ELF-1 (cell line): ENCODE measurements around the gene GALNT2.

Source experiments
- DNase-seq: peaks from one replicate; pipeline ENCODE4 v3.0.0-alpha.2; 2016; ENCODE audit warnings: low read depth, low spot score

The GALNT2 gene

DNA sequence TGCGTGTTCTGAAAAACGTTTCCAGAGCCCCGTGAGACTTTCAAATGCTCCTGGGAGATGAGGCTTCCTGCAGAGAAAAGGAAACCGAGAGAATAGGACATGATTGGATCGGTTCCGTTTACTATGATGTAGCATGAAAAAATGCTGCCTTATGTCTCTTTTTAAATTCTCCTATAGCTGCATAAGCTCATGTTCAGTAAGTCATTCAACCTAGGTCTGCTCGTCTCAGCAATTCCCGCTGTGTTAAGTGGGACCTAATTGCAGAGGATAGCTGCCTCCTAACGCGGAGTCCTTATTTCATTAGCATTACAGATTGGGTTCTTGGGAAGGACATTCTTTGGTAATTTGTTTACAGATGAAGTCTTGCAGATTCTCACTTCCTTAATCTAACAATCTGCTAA is 165.3 kb downstream of the GALNT2 start:
- no peak for DNase-seq

DNA sequence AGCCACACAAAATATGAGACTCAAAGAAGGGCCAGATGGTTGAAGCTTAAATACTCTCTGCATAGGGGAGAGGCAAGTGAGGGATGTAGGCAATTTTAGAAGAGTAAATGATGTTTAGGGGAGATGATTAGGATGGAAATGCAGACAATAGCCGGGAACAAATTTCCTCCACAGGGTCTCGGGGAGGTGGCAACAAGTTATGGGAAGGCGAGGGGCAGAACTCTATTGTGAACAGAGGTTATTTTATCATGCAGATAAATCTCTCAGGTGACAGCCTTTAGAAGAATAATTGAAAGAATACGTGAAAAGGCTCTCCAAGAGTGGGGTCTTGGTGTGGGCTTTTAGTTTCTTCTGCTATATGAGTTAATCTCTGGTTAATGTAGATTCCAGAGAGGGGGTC is 166.7 kb downstream of the GALNT2 start:
- DNase-seq: no peak

DNA sequence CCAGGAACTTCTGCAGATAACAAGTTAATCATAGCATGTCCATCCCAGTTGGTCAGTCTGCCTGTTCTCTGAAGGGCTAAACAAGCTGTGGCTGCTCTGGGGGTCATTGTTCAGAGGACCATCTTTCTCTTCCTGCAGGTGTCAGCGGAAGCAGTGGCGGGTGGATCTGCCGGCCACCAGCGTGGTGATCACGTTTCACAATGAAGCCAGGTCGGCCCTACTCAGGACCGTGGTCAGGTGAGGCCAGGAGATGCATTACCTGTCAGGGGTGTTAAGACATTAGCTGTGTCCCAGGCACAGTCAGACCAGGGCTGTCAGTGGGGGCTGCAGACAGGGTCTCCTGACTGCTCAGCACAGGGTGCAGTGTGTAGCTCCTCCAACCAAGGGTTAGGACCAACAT is 168.8 kb downstream of the GALNT2 start:
- DNase-seq: no peak

DNA sequence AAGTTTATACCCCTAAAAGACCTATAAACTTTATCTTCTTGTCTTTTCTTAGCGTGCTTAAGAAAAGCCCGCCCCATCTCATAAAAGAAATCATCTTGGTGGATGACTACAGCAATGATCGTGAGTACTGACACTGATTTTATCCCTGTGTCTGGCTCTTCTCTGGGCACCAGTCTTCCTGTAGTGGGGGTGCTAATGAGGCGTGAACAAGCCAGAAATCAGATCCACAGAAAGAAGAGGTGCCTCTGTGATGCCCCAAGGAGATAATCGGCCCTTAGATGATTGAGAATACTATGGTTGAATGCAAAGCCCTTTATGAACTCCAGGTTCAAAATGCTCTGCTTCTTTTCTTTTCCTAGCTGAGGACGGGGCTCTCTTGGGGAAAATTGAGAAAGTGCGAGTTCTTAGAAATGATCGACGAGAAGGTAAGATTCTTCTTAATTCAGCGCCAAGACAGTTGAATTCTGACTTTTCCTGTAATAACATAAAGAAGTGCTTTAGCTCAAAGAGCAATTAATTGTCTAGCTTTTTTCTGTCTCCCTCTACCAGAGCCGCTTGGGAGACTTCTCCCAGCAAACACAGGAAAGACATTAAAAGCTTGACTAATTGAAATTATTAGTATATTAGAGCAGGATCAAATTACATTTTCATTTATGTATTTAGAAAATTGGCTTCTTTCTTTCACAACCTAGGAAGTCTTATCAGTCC is 169.4 kb downstream of the GALNT2 start:
- DNase-seq: no peak

DNA sequence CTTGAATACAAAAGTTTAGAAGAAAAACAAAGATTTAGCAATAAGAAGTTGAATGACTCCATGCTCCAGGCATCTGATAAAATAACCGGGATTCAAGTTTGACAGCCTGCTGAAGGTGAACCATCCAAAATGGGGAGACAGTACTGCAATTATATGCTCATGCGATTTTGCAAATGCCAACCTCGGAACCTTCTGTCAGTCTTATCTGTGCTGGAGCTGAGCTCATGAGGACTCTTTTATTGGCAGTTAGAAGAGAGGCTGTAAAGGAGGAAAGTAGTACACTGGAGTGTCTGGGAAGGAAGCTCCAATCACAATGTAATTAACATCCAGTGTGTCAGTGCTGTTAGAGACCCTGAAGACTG is 170.0 kb downstream of the GALNT2 start:
- no peak for DNase-seq

DNA sequence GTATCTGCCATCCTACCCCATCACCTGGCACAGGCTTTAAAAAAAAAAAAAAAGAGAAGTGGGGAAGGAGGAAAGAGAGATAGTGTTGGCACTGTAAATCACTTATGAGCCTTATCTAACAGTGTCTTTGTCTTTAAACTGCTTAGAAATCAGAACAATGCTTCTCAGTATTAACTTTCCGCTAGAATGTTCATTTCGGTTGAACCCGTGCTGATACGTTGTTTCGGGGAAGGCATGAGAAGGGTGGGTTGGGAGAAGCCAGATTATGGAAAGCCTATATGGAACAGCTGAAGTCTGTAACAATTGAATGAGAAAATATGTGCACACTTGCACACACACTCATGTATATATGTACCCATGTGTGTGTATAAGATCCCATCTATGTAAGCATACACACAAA is 170.8 kb downstream of the GALNT2 start:
- DNase-seq: no peak

DNA sequence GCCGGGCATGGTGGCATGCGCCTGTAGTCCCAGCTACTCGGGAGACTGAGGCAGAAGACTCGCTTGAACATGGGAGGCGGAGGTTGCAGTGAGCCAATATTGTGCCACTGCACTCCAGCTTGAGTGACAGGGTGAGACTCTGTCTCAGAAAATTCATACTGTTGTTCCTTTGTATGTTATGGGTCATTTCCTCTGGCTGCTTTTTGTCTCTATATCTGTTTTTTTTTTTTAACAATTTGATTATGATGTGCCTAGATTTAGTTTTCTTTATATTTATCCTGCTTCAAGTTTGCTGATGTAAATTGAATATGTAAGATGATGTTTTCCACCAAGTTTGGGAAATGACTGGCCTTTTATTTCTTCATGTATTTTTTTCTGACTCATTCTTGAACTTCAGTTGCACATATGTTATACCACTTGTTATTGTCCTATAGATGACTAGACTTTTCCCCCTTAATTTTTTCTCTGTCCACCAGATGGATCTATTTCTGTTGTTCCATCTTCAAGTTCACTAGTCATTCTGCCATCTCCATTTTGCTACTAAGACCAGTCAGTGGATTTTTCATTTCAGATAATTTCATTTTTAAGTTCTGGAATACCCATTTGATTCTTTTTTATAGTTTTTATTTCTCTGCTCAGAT is 173.5 kb downstream of the GALNT2 start:
- no peak for DNase-seq

DNA sequence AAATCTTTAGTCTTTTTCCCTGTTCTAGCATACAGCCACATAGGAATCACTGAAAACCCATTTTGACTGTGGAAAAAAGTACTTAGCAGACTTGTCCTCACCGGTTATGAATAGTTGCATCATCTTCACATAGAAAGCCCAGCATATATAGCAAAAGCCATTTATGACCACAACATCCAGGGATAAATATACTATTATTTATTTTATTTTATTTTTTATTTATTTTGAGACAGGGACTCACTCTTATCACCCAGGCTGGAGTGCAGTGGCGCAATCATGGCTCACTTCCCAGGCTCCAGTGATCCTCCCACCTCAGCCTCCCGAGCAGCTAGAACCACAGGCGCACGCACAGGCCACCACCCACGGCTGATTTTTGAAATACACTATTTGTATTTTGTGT is 175.3 kb downstream of the GALNT2 start:
- DNase-seq: no peak

DNA sequence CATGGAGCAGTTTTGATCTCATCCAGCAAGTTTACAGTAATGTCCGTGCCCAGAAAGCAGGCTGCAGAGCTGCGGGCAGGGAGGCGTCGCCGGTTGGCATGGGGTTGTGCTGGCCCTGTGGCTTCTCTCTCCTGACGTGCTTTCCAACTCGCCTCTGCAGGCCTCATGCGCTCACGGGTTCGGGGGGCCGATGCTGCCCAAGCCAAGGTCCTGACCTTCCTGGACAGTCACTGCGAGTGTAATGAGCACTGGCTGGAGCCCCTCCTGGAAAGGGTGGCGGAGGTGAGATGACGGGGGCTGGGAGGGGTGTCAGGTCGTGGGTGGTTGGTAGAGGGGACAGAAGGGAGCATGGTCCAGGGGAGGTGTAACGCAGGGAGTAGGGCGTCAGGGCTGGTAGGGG is 176.1 kb downstream of the GALNT2 start:
- DNase-seq: no peak

DNA sequence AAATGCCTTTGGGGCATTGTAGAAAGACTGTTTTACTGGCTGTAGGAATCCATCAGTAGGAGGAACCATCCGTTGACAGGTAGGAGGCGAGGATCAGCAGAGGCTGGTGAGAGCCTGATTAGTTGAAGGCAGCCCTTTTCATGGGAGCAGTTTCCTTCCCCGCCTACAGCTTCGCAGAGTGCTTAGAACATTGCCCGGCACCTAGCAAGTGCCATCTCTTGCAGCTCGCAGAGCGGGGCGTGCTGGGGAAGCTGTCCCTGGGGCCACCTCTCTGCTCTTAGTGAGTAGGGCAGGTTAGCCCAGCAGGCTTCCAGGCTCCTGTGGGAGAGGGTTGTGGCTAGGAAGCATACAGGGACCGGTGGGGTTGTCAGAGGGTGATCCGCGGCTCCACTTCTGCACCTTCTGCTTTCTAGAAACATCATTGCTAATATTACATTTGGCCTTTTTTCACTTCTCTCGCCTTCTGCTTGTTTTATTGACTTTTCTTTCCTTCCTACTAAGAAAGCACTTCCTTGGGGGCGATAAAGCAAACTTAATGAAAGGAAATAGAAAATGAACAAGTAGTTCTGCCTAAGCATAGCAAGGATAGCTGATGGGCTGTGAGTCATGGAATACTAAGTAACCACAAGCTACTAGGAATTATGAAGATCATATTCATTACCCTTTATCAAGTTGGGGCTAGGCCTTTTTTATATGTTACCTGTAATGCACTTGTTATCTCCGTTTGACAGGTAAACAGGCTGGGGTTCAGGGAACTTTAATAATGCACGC is 176.7 kb downstream of the GALNT2 start:
- DNase-seq: peak; percentile 63

DNA sequence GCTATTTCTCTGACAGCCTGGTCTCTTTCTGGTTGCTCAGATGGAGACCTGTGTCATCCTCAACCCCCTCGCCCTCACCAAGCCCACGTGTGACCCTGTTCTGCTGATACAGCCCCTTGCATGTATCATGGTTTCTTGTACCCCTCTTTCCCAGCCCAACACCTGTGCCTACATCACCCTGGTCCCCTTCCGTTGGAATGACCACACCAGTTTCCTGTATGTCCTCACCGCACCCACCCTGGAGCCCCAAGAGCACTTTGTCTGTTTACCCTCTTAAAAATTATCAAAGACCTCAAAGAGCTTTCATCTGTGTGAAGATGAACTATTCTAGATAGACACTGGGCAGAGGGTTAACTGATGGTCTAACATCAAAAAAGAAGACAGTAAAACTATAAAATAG is 179.5 kb downstream of the GALNT2 start:
- DNase-seq: no peak

DNA sequence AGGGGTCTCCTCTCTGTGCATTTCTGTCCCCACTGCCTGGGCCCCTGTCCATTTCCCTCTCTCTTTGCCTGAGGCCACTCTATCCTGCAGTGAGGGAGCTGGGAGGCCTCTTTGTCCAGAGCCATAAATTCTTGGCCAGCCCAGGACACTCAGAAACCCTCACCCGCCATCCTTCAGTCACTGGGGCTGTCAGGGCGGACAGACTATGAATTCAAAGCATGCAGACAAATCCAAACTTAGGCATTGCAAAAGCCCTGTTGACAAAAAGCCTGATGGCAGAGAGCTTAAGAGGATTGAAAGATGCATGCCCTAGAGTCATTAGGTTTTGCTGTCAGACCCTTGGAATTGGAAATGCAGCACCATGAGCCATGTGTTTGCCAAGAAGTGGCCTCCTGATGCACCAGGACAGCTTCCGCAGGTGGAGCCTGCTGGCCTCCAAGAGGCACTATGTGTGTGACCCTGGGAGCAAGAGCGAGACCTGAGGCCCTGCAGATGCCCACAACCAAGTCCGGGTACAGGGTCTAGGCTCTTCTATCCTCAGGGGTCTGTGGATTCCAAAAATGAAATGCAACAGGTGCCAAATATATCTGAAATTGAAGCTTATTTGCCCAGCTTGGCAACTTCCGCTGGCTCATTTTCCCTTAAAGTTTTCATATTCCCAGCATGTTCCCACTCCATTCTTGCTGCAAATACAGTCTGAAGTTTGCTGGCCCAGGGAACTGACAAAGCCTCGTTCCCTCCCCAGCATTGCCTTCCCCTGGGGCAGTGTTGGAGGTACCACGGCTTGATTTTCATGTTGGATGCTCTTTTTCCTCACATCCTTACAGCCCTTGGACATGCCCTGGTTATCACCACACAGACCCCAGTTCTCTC is 181.2 kb downstream of the GALNT2 start:
- peak; percentile 90 for DNase-seq

DNA sequence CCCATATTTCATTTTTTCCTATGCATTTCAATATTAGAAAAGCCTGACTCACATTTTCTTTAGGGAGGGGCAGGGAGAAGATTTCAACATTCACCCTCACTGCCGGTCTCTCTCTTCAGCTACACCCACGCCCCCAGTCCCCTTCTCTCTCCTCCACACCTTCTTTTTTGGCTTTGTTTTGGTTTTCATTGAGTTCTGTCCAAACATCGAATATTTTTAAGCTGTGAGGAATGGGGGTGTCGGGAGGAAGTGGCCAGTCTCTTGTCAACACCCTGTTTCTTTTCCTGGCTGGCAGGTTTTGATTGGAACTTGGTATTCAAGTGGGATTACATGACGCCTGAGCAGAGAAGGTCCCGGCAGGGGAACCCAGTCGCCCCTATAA is 181.8 kb downstream of the GALNT2 start:
- no peak for DNase-seq

DNA sequence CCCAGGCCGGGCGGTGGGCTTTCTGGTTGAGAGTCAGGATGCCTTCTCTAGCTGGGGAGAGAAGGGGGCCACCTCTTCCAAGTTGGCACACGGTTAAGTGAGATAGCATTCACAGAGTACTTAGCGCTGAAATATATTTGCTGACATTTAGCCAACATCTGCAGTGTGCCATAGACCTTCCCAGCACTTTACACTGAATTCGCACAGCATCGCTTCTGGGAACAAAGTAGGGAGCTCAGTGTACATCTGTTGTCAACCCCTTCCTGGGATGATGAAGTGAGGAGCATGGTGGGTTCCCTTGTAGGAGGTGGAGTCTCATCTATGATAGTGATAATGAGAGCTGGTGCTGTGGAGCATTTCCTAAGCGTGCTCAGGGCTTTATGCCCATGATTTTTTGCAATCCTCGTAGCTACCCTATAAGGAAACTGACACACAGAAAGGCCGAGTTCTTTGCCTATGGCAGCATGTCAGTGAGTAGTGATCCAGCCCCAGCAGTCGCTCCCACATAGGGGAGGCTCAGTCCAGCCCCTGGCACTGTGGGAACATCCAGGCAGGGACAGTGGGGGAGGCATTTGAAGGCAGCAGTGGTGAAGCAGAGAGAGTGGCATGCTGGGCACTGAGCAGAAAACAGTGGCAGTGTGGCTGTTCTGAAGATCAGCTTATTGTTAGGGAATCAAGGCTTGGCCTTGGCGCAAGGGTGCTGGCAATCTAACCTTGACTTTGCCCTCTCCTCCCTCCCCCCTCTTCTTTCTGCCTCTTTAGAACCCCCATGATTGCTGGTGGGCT is 182.8 kb downstream of the GALNT2 start:
- no peak for DNase-seq

DNA sequence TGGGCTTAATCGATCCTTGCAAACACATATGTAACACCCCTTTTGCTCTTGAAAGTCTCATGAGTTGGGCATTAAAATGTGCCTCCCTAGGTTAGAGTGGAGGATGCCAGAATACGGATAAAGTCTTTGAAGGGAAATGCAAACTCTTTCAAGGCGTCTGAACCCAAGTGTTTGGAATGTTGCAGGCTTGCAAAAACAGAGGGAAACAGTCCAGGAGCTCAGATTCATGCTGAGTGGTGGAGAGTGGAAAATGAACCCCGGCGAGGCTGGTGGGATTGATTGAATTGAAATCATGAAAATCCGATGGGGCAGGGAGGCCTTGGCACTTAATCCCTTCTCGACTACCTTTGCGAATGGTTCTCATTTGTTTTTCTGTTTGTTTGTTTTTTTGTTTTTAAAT is 183.6 kb downstream of the GALNT2 start:
- DNase-seq: no peak

DNA sequence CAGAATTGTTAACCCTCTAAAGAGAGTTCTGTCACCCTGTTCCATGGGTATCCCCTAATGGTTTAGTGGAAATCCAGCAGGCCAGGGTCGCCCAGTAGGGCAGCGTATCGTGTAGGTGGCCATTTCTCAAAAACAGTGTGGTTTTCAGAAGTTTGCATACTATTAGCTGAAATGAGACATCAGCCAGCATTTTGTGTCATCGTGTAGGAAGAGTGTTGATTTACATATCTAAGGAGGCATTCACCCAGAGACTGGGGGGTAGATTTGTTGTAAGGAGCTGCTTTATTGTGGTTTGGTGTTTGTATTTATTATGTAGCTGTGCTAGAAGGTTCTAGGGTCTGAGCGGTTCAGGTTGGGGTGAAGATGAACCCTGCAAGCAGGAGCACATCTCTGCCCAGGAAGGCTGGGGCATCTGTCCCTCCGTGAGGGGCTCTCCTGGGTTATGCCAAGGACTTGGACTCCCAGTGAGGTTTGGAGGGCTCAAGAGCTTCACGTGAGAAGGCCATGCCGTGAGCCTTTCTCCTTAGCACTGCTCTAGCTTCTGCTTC is 184.7 kb downstream of the GALNT2 start:
- DNase-seq: no peak

DNA sequence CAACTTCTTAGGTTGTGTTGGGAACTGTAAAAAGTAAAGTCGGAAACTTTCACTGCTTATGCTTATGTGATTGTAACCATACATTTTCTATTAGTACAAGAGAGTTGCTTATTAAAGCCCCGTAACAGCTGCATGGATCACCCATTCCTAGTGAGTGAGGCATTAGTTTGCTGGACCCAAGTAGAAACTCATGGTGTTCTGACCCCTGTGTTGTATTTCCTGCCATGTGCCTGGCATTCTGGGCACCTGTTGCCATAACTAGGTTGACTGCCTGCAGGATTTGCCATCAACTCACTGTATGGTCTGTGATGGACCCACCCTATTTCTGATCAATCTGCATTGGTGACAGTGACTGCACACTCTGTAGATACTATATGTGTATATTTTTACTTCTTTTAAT is 186.1 kb downstream of the GALNT2 start:
- no peak for DNase-seq

DNA sequence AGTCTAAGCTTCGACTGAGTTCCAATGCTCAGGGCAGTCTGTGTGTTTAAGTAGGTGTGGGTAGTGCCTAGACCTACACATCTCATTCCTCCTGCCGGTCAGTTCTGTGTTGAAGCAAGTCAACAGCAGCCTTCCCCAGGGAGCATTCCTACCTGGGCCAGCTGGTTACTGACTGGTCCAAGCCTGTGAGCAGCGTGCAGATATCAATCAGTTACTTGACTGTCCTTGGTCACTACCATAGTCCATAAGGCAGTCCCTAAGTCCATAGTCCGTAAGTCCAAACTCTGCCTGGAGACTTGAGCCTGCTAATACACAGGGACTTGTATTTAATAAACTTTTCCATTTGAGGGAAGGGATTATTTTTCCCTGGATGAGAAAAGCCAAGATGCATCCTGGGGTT is 187.2 kb downstream of the GALNT2 start:
- DNase-seq: no peak

DNA sequence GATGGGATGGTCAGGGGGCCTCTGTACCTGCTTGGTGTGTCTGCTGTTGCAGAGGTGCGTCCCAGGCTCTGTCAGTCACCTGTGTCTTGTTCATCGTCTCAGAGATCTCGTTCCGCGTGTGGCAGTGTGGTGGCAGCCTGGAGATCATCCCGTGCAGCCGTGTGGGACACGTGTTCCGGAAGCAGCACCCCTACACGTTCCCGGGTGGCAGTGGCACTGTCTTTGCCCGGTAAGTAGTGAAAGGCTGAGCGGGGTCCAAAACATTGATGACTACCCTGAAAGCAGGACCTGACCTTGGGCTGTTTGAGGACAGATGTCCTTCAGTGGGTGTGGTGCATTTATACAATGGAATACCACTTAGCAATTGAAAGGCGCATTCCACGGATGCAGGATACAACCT is 188.1 kb downstream of the GALNT2 start:
- DNase-seq: no peak

DNA sequence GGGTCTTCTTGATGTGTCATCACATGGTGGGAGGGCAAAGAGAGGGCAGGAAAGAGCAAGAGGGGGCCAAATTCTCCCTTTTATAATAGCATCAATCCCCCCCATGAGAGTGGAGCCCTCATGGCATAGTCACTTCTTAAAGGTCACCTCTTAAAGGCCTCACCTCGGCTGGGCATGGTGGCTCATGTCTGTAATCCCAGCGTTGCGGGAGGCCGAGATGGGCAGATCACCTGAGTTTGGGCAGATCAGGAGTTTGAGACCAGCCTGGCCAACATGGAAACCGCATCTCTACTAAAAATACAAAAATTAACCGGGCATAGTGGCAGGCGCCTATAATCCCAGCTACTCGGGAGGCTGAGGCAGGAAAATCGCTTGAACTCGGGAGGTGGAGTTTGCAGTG is 189.0 kb downstream of the GALNT2 start:
- DNase-seq: no peak

DNA sequence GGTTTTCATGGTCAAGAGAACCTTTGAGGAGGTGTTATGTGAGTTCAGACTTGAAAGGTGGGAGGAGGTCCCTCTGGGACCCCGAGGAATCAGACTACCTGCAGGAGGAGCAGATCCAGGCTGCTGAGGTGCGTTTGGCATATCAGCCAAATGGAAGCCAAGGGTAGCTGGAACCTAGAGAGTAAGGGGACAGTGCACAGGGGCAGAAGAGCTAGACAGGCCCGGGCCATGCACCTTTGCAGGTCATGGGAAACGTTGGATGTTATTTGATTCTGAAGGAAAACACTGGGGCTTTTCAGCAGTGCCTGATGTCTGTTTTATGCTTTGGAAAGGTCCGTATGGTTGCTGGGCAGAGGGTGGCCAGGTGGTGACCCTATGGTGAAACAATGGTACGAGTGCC is 189.9 kb downstream of the GALNT2 start:
- no peak for DNase-seq
